GM23338 (cell line): ENCODE results near the gene ZNF189. TPM values are rescaled to one million over a fixed set of nuclear protein-coding genes. Genes with fewer than 3 reads are reported as not detected.

Experiments
- ATAC-seq: fragments of 200-7000 bp; cut with Tn5 transposase; 3 replicates; pipeline ENCODE4 v1.9.1; 2020
- DNase-seq: peaks from one replicate; pipeline ENCODE4 v3.0.0-alpha.2; 2015; ENCODE audit warnings: low spot score
- H2AFZ ChIP-seq: fragments of 200-600 bp; sonication (generic); 2 replicates; pipeline ENCODE4 v1.8.0; 2016; ENCODE audit warnings: antibody characterized with exemption, mild to moderate bottlenecking, moderate library complexity
- H3F3A ChIP-seq: fragments of 200-600 bp; sonication (generic); replicated peaks from 2 replicates; pipeline ENCODE4 v1.8.0; 2017; ENCODE audit warnings: antibody characterized with exemption, mixed run types, low read depth
- H3K27ac ChIP-seq: fragments of 200-600 bp; sonication (generic); 2 replicates; pipeline ENCODE4 v1.6.1; 2016; ENCODE audit warnings: low read depth
- H3K27me3 ChIP-seq: fragments of 200-600 bp; sonication (generic); 2 replicates; pipeline ENCODE4 v1.8.0; 2016; ENCODE audit warnings: mild to moderate bottlenecking, mixed run types, moderate library complexity; ENCODE audit not compliant: insufficient read depth
- H3K36me3 ChIP-seq: fragments of 200-600 bp; sonication (generic); 2 replicates; pipeline ENCODE4 v1.8.0; 2016; ENCODE audit warnings: mild to moderate bottlenecking; ENCODE audit not compliant: insufficient read depth
- H3K4me1 ChIP-seq: fragments of 200-600 bp; sonication (generic); 2 replicates; pipeline ENCODE4 v1.8.0; 2016; ENCODE audit warnings: mild to moderate bottlenecking, moderate library complexity; ENCODE audit not compliant: insufficient read depth
- H3K4me2 ChIP-seq: fragments of 200-600 bp; sonication (generic); 2 replicates; pipeline ENCODE4 v1.7.1; 2017; ENCODE audit warnings: mixed run types
- H3K4me3 ChIP-seq: fragments of 200-600 bp; sonication (generic); 2 replicates; pipeline ENCODE4 v1.6.1; 2016; ENCODE audit warnings: mixed run types
- H3K79me2 ChIP-seq: fragments of 200-600 bp; sonication (generic); replicated peaks from 2 replicates; pipeline ENCODE4 v1.8.0; 2017; ENCODE audit warnings: mild to moderate bottlenecking; ENCODE audit not compliant: insufficient read depth
- H3K9me2 ChIP-seq: fragments of 200-600 bp; sonication (generic); 2 replicates; pipeline ENCODE4 v1.8.0; 2017; ENCODE audit not compliant: insufficient read depth
- H4K20me1 ChIP-seq: fragments of 200-600 bp; sonication (generic); replicated peaks from 2 replicates; pipeline ENCODE4 v1.8.0; 2017; ENCODE audit warnings: mild to moderate bottlenecking; ENCODE audit not compliant: insufficient read depth
- H3K27ac Mint-ChIP-seq: 2 replicates; pipeline ENCODE4 v1.8.0; 2020; ENCODE audit warnings: inconsistent platforms, mild to moderate bottlenecking, moderate library complexity, mixed read lengths
- H3K27me3 Mint-ChIP-seq: 3 replicates; pipeline ENCODE4 v1.8.0; 2022; ENCODE audit warnings: low read depth, mild to moderate bottlenecking, moderate library complexity, mixed read lengths, inconsistent platforms; ENCODE audit not compliant: insufficient read depth, poor library complexity
- H3K36me3 Mint-ChIP-seq: 3 replicates; pipeline ENCODE4 v1.8.0; 2021; ENCODE audit warnings: low read depth, mild to moderate bottlenecking, inconsistent platforms, moderate library complexity, mixed read lengths
- H3K4me1 Mint-ChIP-seq: 3 replicates; pipeline ENCODE4 v1.8.0; 2020; ENCODE audit warnings: mild to moderate bottlenecking, inconsistent platforms, mixed read lengths
- H3K4me3 Mint-ChIP-seq: 3 replicates; pipeline ENCODE4 v1.8.0; 2021; ENCODE audit warnings: moderate library complexity, mild to moderate bottlenecking, inconsistent platforms, mixed read lengths
- H3K9me3 Mint-ChIP-seq: 3 replicates; pipeline ENCODE4 v1.8.0; 2020; ENCODE audit warnings: moderate library complexity, mild to moderate bottlenecking, inconsistent platforms, mixed read lengths
- CREB1 ChIP-seq: fragments of 250-450 bp; sonication (Bioruptor Pico); IDR thresholded peaks from 2 replicates; pipeline ENCODE4 v1.5.0; 2020; ENCODE audit warnings: low read depth, mild to moderate bottlenecking, moderate library complexity
- EZH2 ChIP-seq: fragments of 200-600 bp; sonication (generic); IDR thresholded peaks from one replicate; pipeline ENCODE4 v1.8.0; 2017; ENCODE audit warnings: antibody characterized with exemption, mild to moderate bottlenecking, low read depth; ENCODE audit not compliant: unreplicated experiment
- EZH2phosphoT487 ChIP-seq: fragments of 200-600 bp; sonication (generic); IDR thresholded peaks from one replicate; pipeline ENCODE4 v1.8.1; 2018; ENCODE audit warnings: antibody characterized with exemption; ENCODE audit not compliant: unreplicated experiment
- JUNB ChIP-seq: IDR thresholded peaks from one replicate; pipeline ENCODE4 v1.6.1; 2016; ENCODE audit warnings: antibody characterized with exemption; ENCODE audit not compliant: unreplicated experiment
- NANOG ChIP-seq: IDR thresholded peaks from 2 replicates; pipeline ENCODE4 v1.6.1; 2016; ENCODE audit warnings: antibody characterized with exemption, borderline replicate concordance
- POLR2AphosphoS5 ChIP-seq: IDR thresholded peaks from 2 replicates; pipeline ENCODE4 v1.6.1; 2016; ENCODE audit warnings: antibody characterized with exemption, low read depth
- STAT1 ChIP-seq: IDR thresholded peaks from one replicate; pipeline ENCODE4 v1.6.1; 2016; ENCODE audit warnings: antibody characterized with exemption; ENCODE audit not compliant: unreplicated experiment
- ZNF114 ChIP-seq: fragments of 250-450 bp; sonication (Bioruptor Pico); IDR thresholded peaks from 2 replicates; pipeline ENCODE4 v1.5.0; 2020; ENCODE audit warnings: mild to moderate bottlenecking, moderate library complexity
- ZNF331 ChIP-seq: fragments of 250-450 bp; sonication (Bioruptor Pico); IDR thresholded peaks from 2 replicates; pipeline ENCODE4 v1.5.0; 2020; ENCODE audit warnings: low read depth, mild to moderate bottlenecking, moderate library complexity
- polyA plus RNA-seq: library from polyadenylated mRNA; unstranded; fragments of >200 nt; fragmentation: Nextera tagmentation; extraction: Ambion mirVana; gene quantifications from 2 replicates; pipeline ENCODE4 v1.2.1, GENCODE V29; 2016
- total RNA-seq: library from RNA; depleted of rRNA; stranded (reverse); fragments of >200 nt; shearing (Covaris generic); gene quantifications from 2 replicates; pipeline ENCODE4 v1.2.3, GENCODE V29; 2014
- TF ChIP-seq, protein P1 (sequence below), 2 experiments: fragments of 200-600 bp in 1 of 2; sonication (generic) in 1 of 2; conservative IDR thresholded peaks; 2 replicates each; pipeline versions ENCODE4 v1.5.1 to v1.6.1; 2016 to 2017; ENCODE audit warnings: antibody characterized with exemption in 2 of 2, low read depth in 2 of 2, mild to moderate bottlenecking in 2 of 2, moderate library complexity in 1 of 2
- TF ChIP-seq, protein P2 (sequence below): IDR thresholded peaks from 2 replicates; pipeline ENCODE4 v1.6.1; 2016; ENCODE audit warnings: antibody characterized with exemption
- TF ChIP-seq, protein P3 (sequence below): fragments of 250-450 bp; sonication (Bioruptor Pico); IDR thresholded peaks from 2 replicates; pipeline ENCODE4 v1.5.0; 2020; ENCODE audit warnings: mild to moderate bottlenecking, moderate library complexity
- TF ChIP-seq, protein P4 (sequence below): IDR thresholded peaks from one replicate; pipeline ENCODE4 v1.6.1; 2018; ENCODE audit warnings: antibody characterized with exemption; ENCODE audit not compliant: unreplicated experiment

The ZNF189 gene
- total and polyA plus RNA-seq, 2 experiments from 2014 or later: 5.8 to 10.6 TPM

DNA sequence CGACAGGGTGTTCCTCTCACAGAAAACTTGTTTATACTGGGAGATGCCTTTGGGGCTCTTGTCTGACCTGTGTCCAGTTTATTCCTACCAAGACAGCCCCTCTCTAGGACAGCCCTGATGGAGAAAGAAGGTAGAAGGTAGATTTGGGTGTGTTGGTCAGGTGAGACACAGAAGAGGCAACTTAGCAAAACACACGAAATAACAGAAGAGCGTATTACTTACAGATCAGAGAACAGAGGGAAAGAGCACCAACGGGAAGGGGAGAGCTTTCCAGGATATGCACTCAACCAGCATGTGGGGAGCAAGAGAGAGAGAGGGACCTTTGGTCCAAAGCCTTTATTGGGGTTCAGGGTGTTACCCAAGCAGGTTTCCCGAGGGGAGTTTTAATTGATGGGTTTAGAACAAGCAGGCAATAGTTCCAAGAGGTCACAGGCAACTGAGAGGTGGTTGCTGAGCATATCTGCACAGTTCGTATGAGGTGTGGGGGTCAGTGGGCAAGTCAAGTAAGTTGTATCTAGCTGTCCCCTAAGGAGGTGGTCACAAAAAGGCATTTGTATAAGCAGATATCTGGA, 45.7 kb upstream of the ZNF189 start:
- peaks cover 5% of the 10 kb centered on the region; the same call in 1 of the 2 replicates for H3K9me2 ChIP-seq
- H3K4me3 ChIP-seq: no peak overlapping the region
- TF ChIP-seq, protein P1, sequence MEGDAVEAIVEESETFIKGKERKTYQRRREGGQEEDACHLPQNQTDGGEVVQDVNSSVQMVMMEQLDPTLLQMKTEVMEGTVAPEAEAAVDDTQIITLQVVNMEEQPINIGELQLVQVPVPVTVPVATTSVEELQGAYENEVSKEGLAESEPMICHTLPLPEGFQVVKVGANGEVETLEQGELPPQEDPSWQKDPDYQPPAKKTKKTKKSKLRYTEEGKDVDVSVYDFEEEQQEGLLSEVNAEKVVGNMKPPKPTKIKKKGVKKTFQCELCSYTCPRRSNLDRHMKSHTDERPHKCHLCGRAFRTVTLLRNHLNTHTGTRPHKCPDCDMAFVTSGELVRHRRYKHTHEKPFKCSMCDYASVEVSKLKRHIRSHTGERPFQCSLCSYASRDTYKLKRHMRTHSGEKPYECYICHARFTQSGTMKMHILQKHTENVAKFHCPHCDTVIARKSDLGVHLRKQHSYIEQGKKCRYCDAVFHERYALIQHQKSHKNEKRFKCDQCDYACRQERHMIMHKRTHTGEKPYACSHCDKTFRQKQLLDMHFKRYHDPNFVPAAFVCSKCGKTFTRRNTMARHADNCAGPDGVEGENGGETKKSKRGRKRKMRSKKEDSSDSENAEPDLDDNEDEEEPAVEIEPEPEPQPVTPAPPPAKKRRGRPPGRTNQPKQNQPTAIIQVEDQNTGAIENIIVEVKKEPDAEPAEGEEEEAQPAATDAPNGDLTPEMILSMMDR (conservative IDR thresholded peaks at IDR 0.05; ENCODE audit: low read depth in 2 of 2): no peak
- TF ChIP-seq POLR2AphosphoS5 (no peak), EZH2phosphoT487 (no peak), ZNF114 (CRISPR knock-in tag) (no peak), CREB1 (CRISPR knock-in tag) (no peak), ZNF331 (CRISPR knock-in tag) (no peak), STAT1 (no peak), EZH2 (no peak), JUNB (no peak), NANOG (no peak)
- TF ChIP-seq, protein P2, sequence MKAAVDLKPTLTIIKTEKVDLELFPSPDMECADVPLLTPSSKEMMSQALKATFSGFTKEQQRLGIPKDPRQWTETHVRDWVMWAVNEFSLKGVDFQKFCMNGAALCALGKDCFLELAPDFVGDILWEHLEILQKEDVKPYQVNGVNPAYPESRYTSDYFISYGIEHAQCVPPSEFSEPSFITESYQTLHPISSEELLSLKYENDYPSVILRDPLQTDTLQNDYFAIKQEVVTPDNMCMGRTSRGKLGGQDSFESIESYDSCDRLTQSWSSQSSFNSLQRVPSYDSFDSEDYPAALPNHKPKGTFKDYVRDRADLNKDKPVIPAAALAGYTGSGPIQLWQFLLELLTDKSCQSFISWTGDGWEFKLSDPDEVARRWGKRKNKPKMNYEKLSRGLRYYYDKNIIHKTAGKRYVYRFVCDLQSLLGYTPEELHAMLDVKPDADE: no peak
- TF ChIP-seq, protein P3, sequence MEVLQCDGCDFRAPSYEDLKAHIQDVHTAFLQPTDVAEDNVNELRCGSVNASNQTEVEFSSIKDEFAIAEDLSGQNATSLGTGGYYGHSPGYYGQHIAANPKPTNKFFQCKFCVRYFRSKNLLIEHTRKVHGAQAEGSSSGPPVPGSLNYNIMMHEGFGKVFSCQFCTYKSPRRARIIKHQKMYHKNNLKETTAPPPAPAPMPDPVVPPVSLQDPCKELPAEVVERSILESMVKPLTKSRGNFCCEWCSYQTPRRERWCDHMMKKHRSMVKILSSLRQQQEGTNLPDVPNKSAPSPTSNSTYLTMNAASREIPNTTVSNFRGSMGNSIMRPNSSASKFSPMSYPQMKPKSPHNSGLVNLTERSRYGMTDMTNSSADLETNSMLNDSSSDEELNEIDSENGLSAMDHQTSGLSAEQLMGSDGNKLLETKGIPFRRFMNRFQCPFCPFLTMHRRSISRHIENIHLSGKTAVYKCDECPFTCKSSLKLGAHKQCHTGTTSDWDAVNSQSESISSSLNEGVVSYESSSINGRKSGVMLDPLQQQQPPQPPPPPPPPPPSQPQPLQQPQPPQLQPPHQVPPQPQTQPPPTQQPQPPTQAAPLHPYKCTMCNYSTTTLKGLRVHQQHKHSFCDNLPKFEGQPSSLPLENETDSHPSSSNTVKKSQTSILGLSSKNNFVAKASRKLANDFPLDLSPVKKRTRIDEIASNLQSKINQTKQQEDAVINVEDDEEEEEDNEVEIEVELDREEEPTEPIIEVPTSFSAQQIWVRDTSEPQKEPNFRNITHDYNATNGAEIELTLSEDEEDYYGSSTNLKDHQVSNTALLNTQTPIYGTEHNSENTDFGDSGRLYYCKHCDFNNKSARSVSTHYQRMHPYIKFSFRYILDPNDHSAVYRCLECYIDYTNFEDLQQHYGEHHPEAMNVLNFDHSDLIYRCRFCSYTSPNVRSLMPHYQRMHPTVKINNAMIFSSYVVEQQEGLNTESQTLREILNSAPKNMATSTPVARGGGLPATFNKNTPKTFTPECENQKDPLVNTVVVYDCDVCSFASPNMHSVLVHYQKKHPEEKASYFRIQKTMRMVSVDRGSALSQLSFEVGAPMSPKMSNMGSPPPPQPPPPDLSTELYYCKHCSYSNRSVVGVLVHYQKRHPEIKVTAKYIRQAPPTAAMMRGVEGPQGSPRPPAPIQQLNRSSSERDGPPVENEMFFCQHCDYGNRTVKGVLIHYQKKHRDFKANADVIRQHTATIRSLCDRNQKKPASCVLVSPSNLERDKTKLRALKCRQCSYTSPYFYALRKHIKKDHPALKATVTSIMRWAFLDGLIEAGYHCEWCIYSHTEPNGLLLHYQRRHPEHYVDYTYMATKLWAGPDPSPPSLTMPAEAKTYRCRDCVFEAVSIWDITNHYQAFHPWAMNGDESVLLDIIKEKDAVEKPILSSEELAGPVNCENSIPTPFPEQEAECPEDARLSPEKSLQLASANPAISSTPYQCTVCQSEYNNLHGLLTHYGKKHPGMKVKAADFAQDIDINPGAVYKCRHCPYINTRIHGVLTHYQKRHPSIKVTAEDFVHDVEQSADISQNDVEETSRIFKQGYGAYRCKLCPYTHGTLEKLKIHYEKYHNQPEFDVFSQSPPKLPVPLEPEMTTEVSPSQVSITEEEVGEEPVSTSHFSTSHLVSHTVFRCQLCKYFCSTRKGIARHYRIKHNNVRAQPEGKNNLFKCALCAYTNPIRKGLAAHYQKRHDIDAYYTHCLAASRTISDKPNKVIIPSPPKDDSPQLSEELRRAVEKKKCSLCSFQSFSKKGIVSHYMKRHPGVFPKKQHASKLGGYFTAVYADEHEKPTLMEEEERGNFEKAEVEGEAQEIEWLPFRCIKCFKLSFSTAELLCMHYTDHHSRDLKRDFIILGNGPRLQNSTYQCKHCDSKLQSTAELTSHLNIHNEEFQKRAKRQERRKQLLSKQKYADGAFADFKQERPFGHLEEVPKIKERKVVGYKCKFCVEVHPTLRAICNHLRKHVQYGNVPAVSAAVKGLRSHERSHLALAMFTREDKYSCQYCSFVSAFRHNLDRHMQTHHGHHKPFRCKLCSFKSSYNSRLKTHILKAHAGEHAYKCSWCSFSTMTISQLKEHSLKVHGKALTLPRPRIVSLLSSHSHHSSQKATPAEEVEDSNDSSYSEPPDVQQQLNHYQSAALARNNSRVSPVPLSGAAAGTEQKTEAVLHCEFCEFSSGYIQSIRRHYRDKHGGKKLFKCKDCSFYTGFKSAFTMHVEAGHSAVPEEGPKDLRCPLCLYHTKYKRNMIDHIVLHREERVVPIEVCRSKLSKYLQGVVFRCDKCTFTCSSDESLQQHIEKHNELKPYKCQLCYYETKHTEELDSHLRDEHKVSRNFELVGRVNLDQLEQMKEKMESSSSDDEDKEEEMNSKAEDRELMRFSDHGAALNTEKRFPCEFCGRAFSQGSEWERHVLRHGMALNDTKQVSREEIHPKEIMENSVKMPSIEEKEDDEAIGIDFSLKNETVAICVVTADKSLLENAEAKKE (CRISPR knock-in tag): no peak
- TF ChIP-seq, protein P4, sequence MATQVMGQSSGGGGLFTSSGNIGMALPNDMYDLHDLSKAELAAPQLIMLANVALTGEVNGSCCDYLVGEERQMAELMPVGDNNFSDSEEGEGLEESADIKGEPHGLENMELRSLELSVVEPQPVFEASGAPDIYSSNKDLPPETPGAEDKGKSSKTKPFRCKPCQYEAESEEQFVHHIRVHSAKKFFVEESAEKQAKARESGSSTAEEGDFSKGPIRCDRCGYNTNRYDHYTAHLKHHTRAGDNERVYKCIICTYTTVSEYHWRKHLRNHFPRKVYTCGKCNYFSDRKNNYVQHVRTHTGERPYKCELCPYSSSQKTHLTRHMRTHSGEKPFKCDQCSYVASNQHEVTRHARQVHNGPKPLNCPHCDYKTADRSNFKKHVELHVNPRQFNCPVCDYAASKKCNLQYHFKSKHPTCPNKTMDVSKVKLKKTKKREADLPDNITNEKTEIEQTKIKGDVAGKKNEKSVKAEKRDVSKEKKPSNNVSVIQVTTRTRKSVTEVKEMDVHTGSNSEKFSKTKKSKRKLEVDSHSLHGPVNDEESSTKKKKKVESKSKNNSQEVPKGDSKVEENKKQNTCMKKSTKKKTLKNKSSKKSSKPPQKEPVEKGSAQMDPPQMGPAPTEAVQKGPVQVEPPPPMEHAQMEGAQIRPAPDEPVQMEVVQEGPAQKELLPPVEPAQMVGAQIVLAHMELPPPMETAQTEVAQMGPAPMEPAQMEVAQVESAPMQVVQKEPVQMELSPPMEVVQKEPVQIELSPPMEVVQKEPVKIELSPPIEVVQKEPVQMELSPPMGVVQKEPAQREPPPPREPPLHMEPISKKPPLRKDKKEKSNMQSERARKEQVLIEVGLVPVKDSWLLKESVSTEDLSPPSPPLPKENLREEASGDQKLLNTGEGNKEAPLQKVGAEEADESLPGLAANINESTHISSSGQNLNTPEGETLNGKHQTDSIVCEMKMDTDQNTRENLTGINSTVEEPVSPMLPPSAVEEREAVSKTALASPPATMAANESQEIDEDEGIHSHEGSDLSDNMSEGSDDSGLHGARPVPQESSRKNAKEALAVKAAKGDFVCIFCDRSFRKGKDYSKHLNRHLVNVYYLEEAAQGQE: no peak

More for the DNA sequence above, 45.7 kb upstream of the ZNF189 start:
- Mint-ChIP-seq H3K4me3 (no peak overlapping the region), H3K27ac (no peak overlapping the region), H3K9me3 (peaks cover 3% of the 10 kb centered on the region; the same call in 1 of the 3 replicates), H3K4me1 (no peaks in the 10 kb centered on the region), H3K27me3 (peaks cover 4% of the 10 kb centered on the region), H3K36me3 (no peaks in the 10 kb centered on the region)
- Histone ChIP-seq H3K36me3 (no peaks in the 10 kb centered on the region), H3F3A (no peaks in the 10 kb centered on the region), H3K27ac (no peak overlapping the region), H3K79me2 (no peaks in the 10 kb centered on the region), H3K27me3 (no peaks in the 10 kb centered on the region), H2AFZ (peak overlapping the region; percentile 52; the same call in 1 of the 2 replicates), H3K4me1 (no peaks in the 10 kb centered on the region), H4K20me1 (no peaks in the 10 kb centered on the region), H3K4me2 (no peak overlapping the region)
- no peak for DNase-seq
- no peak for ATAC-seq
